Kidney (tissue), 14 donors: Measurements from ENCODE around the gene POLR3K. TPM values are rescaled to one million over a fixed set of nuclear protein-coding genes. Genes with fewer than 3 reads are reported as not detected.
A peak's percentile ranks its signal among the peaks of the same experiment; 100 is the strongest.

Experiments
- DNase-seq, 5 donors: peaks; one replicate each; pipeline ENCODE4 v3.0.0-alpha.2; 2013 to 2020
- FAIRE-seq: peaks from 2 replicates; lab custom pipeline; 2012; peaks lifted over from hg19 to GRCh38; lab: Jason Lieb, UNC
- H3K27ac ChIP-seq, 2 donors: one replicate each; pipeline ENCODE4 v1.7.0; 2013; ENCODE audit warnings: low read depth in 2 of 2, low read length in 2 of 2, inconsistent platforms in 1 of 2
- H3K27me3 ChIP-seq: one replicate; pipeline ENCODE4 v1.7.1; 2013; ENCODE audit warnings: low read length, inconsistent platforms; ENCODE audit not compliant: control insufficient read depth, insufficient read depth
- H3K36me3 ChIP-seq, 3 donors: one replicate each; pipeline versions ENCODE4 v1.7.0 to v1.7.1; 2013; ENCODE audit warnings: low read length in 3 of 3, control low read depth in 1 of 3, inconsistent platforms in 1 of 3; ENCODE audit not compliant: insufficient read depth in 3 of 3, control insufficient read depth in 2 of 3
- H3K4me1 ChIP-seq, 3 donors: one replicate each; pipeline versions ENCODE4 v1.7.0 to v1.7.1; 2013; ENCODE audit warnings: low read length in 3 of 3, inconsistent platforms in 1 of 3, low read depth in 1 of 3; ENCODE audit not compliant: control insufficient read depth in 2 of 3, insufficient read depth in 2 of 3
- H3K4me3 ChIP-seq, 3 donors: one replicate each; pipeline versions ENCODE4 v1.7.0 to v1.8.1; 2013; ENCODE audit warnings: low read length in 3 of 3, control low read depth in 1 of 3, inconsistent platforms in 1 of 3
- H3K9ac ChIP-seq, 3 donors: one replicate each; pipeline versions ENCODE4 v1.7.0 to v1.7.1; 2013; ENCODE audit warnings: low read length in 3 of 3, control low read depth in 1 of 3, inconsistent platforms in 1 of 3
- H3K9me3 ChIP-seq, 3 donors: one replicate each; pipeline versions ENCODE4 v1.7.0 to v1.7.1; 2013; ENCODE audit warnings: low read length in 3 of 3, control low read depth in 1 of 3, inconsistent platforms in 1 of 3; ENCODE audit not compliant: control insufficient read depth in 2 of 3, insufficient read depth in 1 of 3
- CTCF ChIP-seq: IDR thresholded peaks from 3 replicates; pipeline ENCODE4 v1.5.1; 2012; ENCODE audit warnings: mild to moderate bottlenecking, moderate library complexity, borderline replicate concordance; ENCODE audit not compliant: insufficient read depth; ENCODE audit errors: extremely low read depth
- intact Hi-C: fragments of 100-400 bp; cut with DNase I; formaldehyde crosslinking; loops from one replicate; pipeline ENCODE4 v1.11.1; 2022
- polyA plus RNA-seq: library from polyadenylated mRNA; stranded (reverse); fragments of 350-450 nt; fragmentation: Illumina TruSeq; extraction: RNeasy Lipid Tissue Mini Kit (QIAGEN cat#74804); gene quantifications from one replicate; pipeline ENCODE4 v1.2.3, GENCODE V29; 2014; ENCODE audit warnings: low read depth, low replicate concordance; ENCODE audit not compliant: insufficient read depth
- total RNA-seq: library from RNA; stranded (reverse); fragmentation: NEBNext Ultra II Directional; extraction: Animal tissue kit (Norgen Biotek cat#: 25700); gene quantifications from one replicate; pipeline ENCODE4 v1.2.1, GENCODE V29; 2021
- donor health status: control.
- donor health status: control.
- donor health status: control.
- donor health status: control.
- donor health status: control.
- donor health status: DM: yes; HTN: yes; CAD: no.
- donor health status: Normal renal cell carcinoma (clear cell type).

Gene POLR3K
- total and polyA plus RNA-seq, 2 donors from 2014 or later = 8.8 to 18.5 TPM

DNA sequence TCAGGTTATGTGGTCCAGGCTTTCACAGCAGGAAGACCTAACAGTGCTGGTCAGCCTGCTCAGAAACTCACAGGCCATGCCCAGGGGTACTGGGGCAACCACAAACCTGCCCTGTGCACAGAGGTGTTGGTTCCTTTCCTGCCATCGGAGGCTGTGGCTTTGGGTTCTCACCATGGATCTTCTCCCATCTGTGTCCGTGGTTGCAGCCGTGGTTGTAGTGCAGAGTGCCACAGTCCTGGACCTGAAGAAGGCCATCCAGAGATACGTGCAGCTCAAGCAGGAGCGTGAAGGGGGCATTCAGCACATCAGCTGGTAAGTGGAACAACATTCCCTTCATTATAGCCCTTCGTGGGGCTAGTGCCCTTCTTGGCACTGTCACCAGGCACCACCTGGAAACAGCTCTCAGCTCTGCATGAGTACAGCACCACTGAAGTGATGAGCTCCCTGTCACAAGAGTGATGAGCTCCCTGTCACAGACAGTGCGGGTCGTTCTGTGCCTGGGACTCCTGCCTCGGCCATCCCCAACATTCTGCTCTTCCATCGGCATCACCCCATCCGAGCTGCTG lies 2.2 kb upstream of the POLR3K start:
- Histone ChIP-seq H3K27me3 (no peaks in the 10 kb centered on the region), H3K4me3 (no peak overlapping the region), H3K27ac (no peak overlapping the region), H3K9ac (no peak overlapping the region), H3K4me1 (peaks cover 0 to 3% (median 2%) of the 10 kb centered on the region in 3 donors), H3K9me3 (no peaks in the 10 kb centered on the region), H3K36me3 (peaks cover 0 to 20% (median 15%) of the 10 kb centered on the region in 3 donors)
- no peak for TF ChIP-seq CTCF
- intact Hi-C loops = no loop called here
- FAIRE-seq (no peak), DNase-seq (peak in 1 of 5 donors; percentile 49)

GRCh38 chr16:54237-54581 lies 801 bp upstream of the POLR3K start:
- Histone ChIP-seq H3K36me3 (peaks cover 0 to 20% (median 14%) of the 10 kb centered on the region in 3 donors), H3K4me3 (peak overlapping the region; percentile 77 to 89 (median 78)), H3K4me1 (peaks cover 0 to 3% (median 2%) of the 10 kb centered on the region in 3 donors), H3K27me3 (no peaks in the 10 kb centered on the region), H3K9me3 (no peaks in the 10 kb centered on the region), H3K27ac (no peak overlapping the region), H3K9ac (peak overlapping the region in 2 of 3 donors; percentile 71 to 90)
- intact Hi-C loops = no loop called here
- DNase-seq = no peak
- FAIRE-seq = no peak
- TF ChIP-seq CTCF = no peak

- Histone ChIP-seq H3K36me3 (peaks cover 2 to 19% (median 6%) of the 10 kb centered on the region in 3 donors), H3K9ac (peak overlapping the region in 1 of 3 donors; percentile 19), H3K4me3 (no peak overlapping the region), H3K27ac (no peak overlapping the region), H3K27me3 (no peaks in the 10 kb centered on the region), H3K4me1 (peaks cover 0 to 3% (median 2%) of the 10 kb centered on the region in 3 donors), H3K9me3 (no peaks in the 10 kb centered on the region)
- intact Hi-C loops = no loop called here
- DNase-seq = peak in 1 of 5 donors; percentile 5
- no peak for FAIRE-seq
- no peak for TF ChIP-seq CTCF
Observed at GRCh38 chr16:50769-51591, 2.4 kb downstream of the POLR3K start.
